Mammary epithelial cell (primary cell): ENCODE data around the gene SERPIND1.

Source experiments
- EZH2 ChIP-seq: IDR thresholded peaks from 2 replicates; pipeline ENCODE4 v1.6.1; 2012; ENCODE audit warnings: low read length, inconsistent platforms, borderline replicate concordance
- TF ChIP-seq, protein P1 (sequence below), 2 donors: IDR thresholded peaks in 1 of 2; conservative IDR thresholded peaks in 1 of 2; 2 replicates each; pipeline ENCODE4 v1.5.1; 2011 to 2012; ENCODE audit warnings: inconsistent platforms in 2 of 2, low read length in 2 of 2, mild to moderate bottlenecking in 2 of 2, control low read depth in 1 of 2, low read depth in 1 of 2; ENCODE audit not compliant: insufficient read depth in 1 of 2; ENCODE audit errors: extremely low read depth in 1 of 2

DNA sequence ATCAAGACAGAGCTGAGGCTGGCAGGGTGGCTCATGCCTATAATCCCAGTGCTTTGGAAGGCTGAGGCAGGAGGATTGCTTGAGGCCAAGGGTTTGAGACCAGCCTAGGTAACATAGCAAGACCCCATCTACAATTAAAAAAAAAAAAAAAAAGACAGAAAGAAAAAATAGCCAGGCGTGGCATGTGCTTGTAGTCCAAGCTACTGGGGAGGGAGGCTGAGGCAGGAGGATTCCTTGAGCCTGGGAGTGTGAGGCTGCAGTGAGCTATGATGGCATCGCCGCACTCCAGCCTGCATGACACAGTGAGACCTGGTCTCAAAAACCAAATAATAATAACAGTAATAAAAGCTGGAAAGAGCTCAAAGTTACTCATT is 9.4 kb downstream of the SERPIND1 start:
- TF ChIP-seq, protein P1, sequence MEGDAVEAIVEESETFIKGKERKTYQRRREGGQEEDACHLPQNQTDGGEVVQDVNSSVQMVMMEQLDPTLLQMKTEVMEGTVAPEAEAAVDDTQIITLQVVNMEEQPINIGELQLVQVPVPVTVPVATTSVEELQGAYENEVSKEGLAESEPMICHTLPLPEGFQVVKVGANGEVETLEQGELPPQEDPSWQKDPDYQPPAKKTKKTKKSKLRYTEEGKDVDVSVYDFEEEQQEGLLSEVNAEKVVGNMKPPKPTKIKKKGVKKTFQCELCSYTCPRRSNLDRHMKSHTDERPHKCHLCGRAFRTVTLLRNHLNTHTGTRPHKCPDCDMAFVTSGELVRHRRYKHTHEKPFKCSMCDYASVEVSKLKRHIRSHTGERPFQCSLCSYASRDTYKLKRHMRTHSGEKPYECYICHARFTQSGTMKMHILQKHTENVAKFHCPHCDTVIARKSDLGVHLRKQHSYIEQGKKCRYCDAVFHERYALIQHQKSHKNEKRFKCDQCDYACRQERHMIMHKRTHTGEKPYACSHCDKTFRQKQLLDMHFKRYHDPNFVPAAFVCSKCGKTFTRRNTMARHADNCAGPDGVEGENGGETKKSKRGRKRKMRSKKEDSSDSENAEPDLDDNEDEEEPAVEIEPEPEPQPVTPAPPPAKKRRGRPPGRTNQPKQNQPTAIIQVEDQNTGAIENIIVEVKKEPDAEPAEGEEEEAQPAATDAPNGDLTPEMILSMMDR (conservative IDR thresholded peaks at IDR 0.05 in 1 of 2, IDR thresholded peaks at IDR 0.05 in 1 of 2; ENCODE audit: extremely low read depth in 1 of 2, insufficient read depth in 1 of 2, low read depth in 1 of 2, low read length in 2 of 2): no peak
- no peak for TF ChIP-seq EZH2
